CD4-positive, CD25-positive, alpha-beta regulatory T cell (primary cell): ENCODE results near the gene DNAJC17. TPM values are rescaled to one million over a fixed set of nuclear protein-coding genes. Genes with fewer than 3 reads are reported as not detected.

Experiments
- ATAC-seq, 2 donors: fragments of 150-1000 bp; cut with Tn5 transposase; one replicate each; pipeline ENCODE4 v1.10.0; 2021; ENCODE audit warnings: low read depth in 2 of 2, moderate number of reproducible peaks in 2 of 2, moderate library complexity in 1 of 2
- DNase-seq, 3 donors: peaks; one replicate each; pipeline versions ENCODE4 v3.0.0 to v3.0.0-alpha.2; 2012 to 2022; ENCODE audit warnings: mixed read lengths in 1 of 3
- H3K27ac ChIP-seq: one replicate; pipeline ENCODE4 v1.7.0; 2013; ENCODE audit warnings: mild to moderate bottlenecking, low read length; ENCODE audit not compliant: insufficient read depth, poor library complexity, severe bottlenecking
- H3K27me3 ChIP-seq: one replicate; pipeline ENCODE4 v1.7.0; 2013; ENCODE audit warnings: low read length; ENCODE audit not compliant: control insufficient read depth, insufficient read depth
- H3K36me3 ChIP-seq: one replicate; pipeline ENCODE4 v1.7.0; 2013; ENCODE audit warnings: mild to moderate bottlenecking, low read length, moderate library complexity; ENCODE audit not compliant: control insufficient read depth, insufficient read depth
- H3K4me1 ChIP-seq: 2 replicates; pipeline ENCODE4 v1.7.0; 2013; ENCODE audit warnings: mild to moderate bottlenecking, low read length; ENCODE audit not compliant: insufficient read depth, control insufficient read depth, poor library complexity, severe bottlenecking
- H3K4me3 ChIP-seq: one replicate; pipeline ENCODE4 v1.7.0; 2013; ENCODE audit warnings: low read depth, mild to moderate bottlenecking, low read length, moderate library complexity
- H3K9me3 ChIP-seq, 2 experiments: 1 replicate in 1 of 2; 2 replicates in 1 of 2; pipeline ENCODE4 v1.7.0; 2013; ENCODE audit warnings: low read length in 2 of 2, mild to moderate bottlenecking in 1 of 2, moderate library complexity in 1 of 2; ENCODE audit not compliant: control insufficient read depth in 2 of 2
- H3K27ac Mint-ChIP-seq, 3 donors: one replicate each; pipeline ENCODE4 v1.8.0; 2020 to 2022; ENCODE audit warnings: mild to moderate bottlenecking in 3 of 3, mixed read lengths in 3 of 3, moderate library complexity in 2 of 3
- H3K27me3 Mint-ChIP-seq: one replicate; pipeline ENCODE4 v1.8.0; 2022; ENCODE audit warnings: mild to moderate bottlenecking, mixed read lengths
- H3K36me3 Mint-ChIP-seq: one replicate; pipeline ENCODE4 v1.8.0; 2020; ENCODE audit warnings: mixed read lengths
- H3K4me1 Mint-ChIP-seq, 4 donors: one replicate each; pipeline ENCODE4 v1.8.0; 2020 to 2022; ENCODE audit warnings: mixed read lengths in 4 of 4, mild to moderate bottlenecking in 1 of 4
- H3K4me3 Mint-ChIP-seq, 4 donors: one replicate each; pipeline ENCODE4 v1.8.0; 2020 to 2022; ENCODE audit warnings: mild to moderate bottlenecking in 4 of 4, mixed read lengths in 4 of 4, moderate library complexity in 3 of 4
- H3K9me3 Mint-ChIP-seq, 7 donors: one replicate each; pipeline ENCODE4 v1.8.0; 2020 to 2022; ENCODE audit warnings: mixed read lengths in 7 of 7, mild to moderate bottlenecking in 3 of 7, moderate library complexity in 2 of 7
- polyA plus RNA-seq, 4 donors: library from polyadenylated mRNA; unstranded; fragments of 300-500 nt; fragmentation: Illumina TruSeq; gene quantifications; one replicate each; pipeline ENCODE4 v1.2.3, GENCODE V29; 2021
- total RNA-seq: library from RNA; stranded (reverse); gene quantifications from one replicate; pipeline ENCODE4 v1.2.3, GENCODE V29; 2022

DNAJC17 gene
- total and polyA plus RNA-seq, 5 donors from 2014 or later, result 23.7 to 32.7 (median 31.1) TPM

- peaks cover 9% of the 10 kb centered on the region for H3K27me3 ChIP-seq
- ATAC-seq (no peak), DNase-seq (no peak)
- Mint-ChIP-seq H3K27me3 (peaks cover 22% of the 10 kb centered on the region), H3K36me3 (no peaks in the 10 kb centered on the region), H3K4me1 (no peaks in the 10 kb centered on the region), H3K4me3 (no peak overlapping the region), H3K27ac (no peak overlapping the region), H3K9me3 (no peaks in the 10 kb centered on the region)
- no peaks in the 10 kb centered on the region for H3K36me3 ChIP-seq
- no peaks in the 10 kb centered on the region for H3K9me3 ChIP-seq
- no peaks in the 10 kb centered on the region for H3K4me1 ChIP-seq
- no peak overlapping the region for H3K27ac ChIP-seq
- H3K4me3 ChIP-seq, result no peak overlapping the region
Observed at GRCh38 chr15:40826423-40827075, 19.3 kb upstream of the DNAJC17 start.

- no peak overlapping the region for H3K27ac ChIP-seq
- H3K36me3 Mint-ChIP-seq, result no peaks in the 10 kb centered on the region
- no peak for DNase-seq
- no peak overlapping the region for H3K4me3 ChIP-seq
- no peak for ATAC-seq
- H3K4me1 Mint-ChIP-seq, result no peaks in the 10 kb centered on the region
- H3K27me3 ChIP-seq, result peaks cover 9% of the 10 kb centered on the region
- no peaks in the 10 kb centered on the region for H3K9me3 ChIP-seq
- H3K4me1 ChIP-seq, result no peaks in the 10 kb centered on the region
- H3K36me3 ChIP-seq, result no peaks in the 10 kb centered on the region
- no peak overlapping the region for H3K4me3 Mint-ChIP-seq
- H3K9me3 Mint-ChIP-seq, result peaks cover 0 to 1% (median 0%) of the 10 kb centered on the region in 7 donors
- peaks cover 26% of the 10 kb centered on the region for H3K27me3 Mint-ChIP-seq
- H3K27ac Mint-ChIP-seq, result no peak overlapping the region
Observed at GRCh38 chr15:40825661-40826422, 18.6 kb upstream of the DNAJC17 start.

GRCh38 chr15:40823572-40824343, 16.5 kb upstream of the DNAJC17 start:
- ATAC-seq (no peak), DNase-seq (no peak)
- H3K27me3 Mint-ChIP-seq, result peaks cover 26% of the 10 kb centered on the region
- peaks cover 0 to 1% (median 0%) of the 10 kb centered on the region in 7 donors for H3K9me3 Mint-ChIP-seq
- H3K27ac Mint-ChIP-seq, result peak overlapping the region in 1 of 3 donors; percentile 35
- H3K36me3 Mint-ChIP-seq, result no peaks in the 10 kb centered on the region
- H3K4me3 Mint-ChIP-seq, result no peak overlapping the region
- Histone ChIP-seq H3K4me3 (no peak overlapping the region), H3K36me3 (no peaks in the 10 kb centered on the region), H3K27me3 (peaks cover 9% of the 10 kb centered on the region), H3K27ac (no peak overlapping the region), H3K9me3 (no peaks in the 10 kb centered on the region), H3K4me1 (no peaks in the 10 kb centered on the region)
- H3K4me1 Mint-ChIP-seq, result no peaks in the 10 kb centered on the region

GRCh38 chr15:40821195-40821594, 13.9 kb upstream of the DNAJC17 start:
- H3K36me3 ChIP-seq, result no peaks in the 10 kb centered on the region
- DNase-seq, result no peak
- ATAC-seq, result no peak
- H3K9me3 Mint-ChIP-seq, result peaks cover 0 to 1% (median 0%) of the 10 kb centered on the region in 7 donors
- no peaks in the 10 kb centered on the region for H3K9me3 ChIP-seq
- H3K27ac ChIP-seq, result no peak overlapping the region
- peaks cover 7% of the 10 kb centered on the region for H3K27me3 ChIP-seq
- H3K27me3 Mint-ChIP-seq, result peaks cover 32% of the 10 kb centered on the region
- H3K4me1 Mint-ChIP-seq, result no peaks in the 10 kb centered on the region
- H3K27ac Mint-ChIP-seq, result no peak overlapping the region
- H3K36me3 Mint-ChIP-seq, result no peaks in the 10 kb centered on the region
- no peak overlapping the region for H3K4me3 ChIP-seq
- no peak overlapping the region for H3K4me3 Mint-ChIP-seq
- H3K4me1 ChIP-seq, result no peaks in the 10 kb centered on the region

GRCh38 chr15:40819048-40819447, 11.8 kb upstream of the DNAJC17 start:
- H3K27me3 Mint-ChIP-seq, result peaks cover 16% of the 10 kb centered on the region
- Histone ChIP-seq H3K4me1 (no peaks in the 10 kb centered on the region), H3K36me3 (peaks cover 8% of the 10 kb centered on the region), H3K4me3 (no peak overlapping the region), H3K9me3 (no peaks in the 10 kb centered on the region), H3K27me3 (peaks cover 6% of the 10 kb centered on the region), H3K27ac (no peak overlapping the region)
- H3K4me1 Mint-ChIP-seq, result no peaks in the 10 kb centered on the region
- no peak overlapping the region for H3K4me3 Mint-ChIP-seq
- H3K9me3 Mint-ChIP-seq, result peaks cover 0 to 1% (median 0%) of the 10 kb centered on the region in 7 donors
- no peak for ATAC-seq
- peaks cover 13% of the 10 kb centered on the region for H3K36me3 Mint-ChIP-seq
- DNase-seq, result no peak
- H3K27ac Mint-ChIP-seq, result no peak overlapping the region

GRCh38 chr15:40815042-40815698, 7.9 kb upstream of the DNAJC17 start:
- Mint-ChIP-seq H3K9me3 (no peaks in the 10 kb centered on the region), H3K27me3 (peaks cover 6% of the 10 kb centered on the region), H3K4me3 (no peak overlapping the region), H3K27ac (peak overlapping the region in 1 of 3 donors; percentile 15), H3K36me3 (peaks cover 34% of the 10 kb centered on the region), H3K4me1 (peaks cover 0 to 2% (median 0%) of the 10 kb centered on the region in 4 donors)
- Histone ChIP-seq H3K36me3 (peaks cover 18% of the 10 kb centered on the region), H3K4me1 (no peaks in the 10 kb centered on the region), H3K27me3 (no peaks in the 10 kb centered on the region), H3K27ac (no peak overlapping the region), H3K4me3 (no peak overlapping the region), H3K9me3 (no peaks in the 10 kb centered on the region)
- DNase-seq, result no peak
- no peak for ATAC-seq

- H3K4me3 ChIP-seq, result no peak overlapping the region
- Mint-ChIP-seq H3K27me3 (no peaks in the 10 kb centered on the region), H3K4me3 (no peak overlapping the region), H3K36me3 (peaks cover 34% of the 10 kb centered on the region), H3K4me1 (peaks cover 0 to 13% (median 10%) of the 10 kb centered on the region in 4 donors), H3K9me3 (no peaks in the 10 kb centered on the region), H3K27ac (peak overlapping the region in 1 of 3 donors; percentile 63)
- H3K4me1 ChIP-seq, result peaks cover 5% of the 10 kb centered on the region
- peaks cover 22% of the 10 kb centered on the region for H3K36me3 ChIP-seq
- no peaks in the 10 kb centered on the region for H3K9me3 ChIP-seq
- no peak for DNase-seq
- ATAC-seq, result no peak
- H3K27ac ChIP-seq, result no peak overlapping the region
- H3K27me3 ChIP-seq, result no peaks in the 10 kb centered on the region
Observed at GRCh38 chr15:40812721-40813425, 5.6 kb upstream of the DNAJC17 start.
